ENCODE data around the gene SCN5A.

- TF ChIP-seq POLR2A (IDR thresholded peaks at IDR 0.05), result no peak
- TF ChIP-seq CTCF (IDR thresholded peaks at IDR 0.05 in 8 of 11, conservative IDR thresholded peaks at IDR 0.05 in 3 of 11), result no peak
- no peak for TF ChIP-seq POLR2AphosphoS5 (IDR thresholded peaks at IDR 0.05)
Measured at GRCh38 chr3:38637906-38638305, 11.6 kb downstream of the SCN5A start.
